H1 (cell line): Measurements from ENCODE around the gene ATXN2L. TPM values are rescaled to one million over a fixed set of nuclear protein-coding genes. Genes with fewer than 3 reads are reported as not detected.

Experiments used
- CTCF ChIA-PET: fragments of 300-600 bp; sonication (Branson Sonifier 250); formaldehyde crosslinking; loops from one replicate; lab custom pipeline; 2021; ENCODE audit not compliant: partially characterized antibody; lab: Charles Lee
- POLR2A ChIA-PET: fragments of 300-600 bp; sonication (Branson Sonifier 250); formaldehyde crosslinking; loops from one replicate; lab custom pipeline; 2021; ENCODE audit warnings: inconsistent platforms; ENCODE audit not compliant: partially characterized antibody; lab: Charles Lee
- DNase-seq, 2 experiments: peaks; one replicate each; pipeline versions ENCODE4 v3.0.0 to v3.0.0-alpha.2; 2010 to 2022; ENCODE audit warnings: low spot score in 2 of 2, low read depth in 1 of 2, mixed read lengths in 1 of 2
- FAIRE-seq: peaks from 2 replicates; lab custom pipeline; 2011; peaks lifted over from hg19 to GRCh38; lab: Jason Lieb, UNC
- H2AFZ ChIP-seq: 2 replicates; pipeline ENCODE4 v1.8.1; 2012; ENCODE audit warnings: low read length, inconsistent platforms
- H2AK5ac ChIP-seq: 2 replicates; pipeline ENCODE4 v1.6.1; 2013; ENCODE audit warnings: low read depth, low read length
- H2BK120ac ChIP-seq: replicated peaks from 2 replicates; pipeline ENCODE3; 2013; ENCODE audit warnings: low read depth, low read length, inconsistent platforms
- H2BK12ac ChIP-seq: 2 replicates; pipeline ENCODE4 v1.6.1; 2013; ENCODE audit warnings: low read depth, low read length
- H2BK15ac ChIP-seq: 2 replicates; pipeline ENCODE4 v1.6.1; 2013; ENCODE audit warnings: low read length
- H2BK20ac ChIP-seq: 2 replicates; pipeline ENCODE4 v1.6.1; 2013; ENCODE audit warnings: low read length
- H2BK5ac ChIP-seq: 2 replicates; pipeline ENCODE4 v1.6.1; 2013; ENCODE audit warnings: low read depth, low read length
- H3K14ac ChIP-seq: 2 replicates; pipeline ENCODE4 v1.6.1; 2013; ENCODE audit warnings: inconsistent platforms; ENCODE audit not compliant: insufficient read length
- H3K18ac ChIP-seq: 2 replicates; pipeline ENCODE4 v1.6.1; 2013; ENCODE audit warnings: low read length; ENCODE audit errors: extremely low read depth
- H3K23ac ChIP-seq: 2 replicates; pipeline ENCODE4 v1.6.1; 2013; ENCODE audit warnings: inconsistent platforms; ENCODE audit not compliant: insufficient read length
- H3K23me2 ChIP-seq: 2 replicates; pipeline ENCODE4 v1.6.1; 2013; ENCODE audit warnings: low read depth, low read length
- H3K27ac ChIP-seq: 2 replicates; pipeline ENCODE4 v1.6.1; 2011; ENCODE audit warnings: low read depth, low read length, inconsistent platforms
- H3K27me3 ChIP-seq, 4 experiments: replicated peaks in 1 of 4; 1 replicate in 1 of 4; 2 replicates in 3 of 4; pipeline versions ENCODE4 v1.6.1 to v1.8.1; 2011 to 2013; ENCODE audit warnings: low read length in 3 of 4, mild to moderate bottlenecking in 3 of 4, inconsistent platforms in 2 of 4, mixed read lengths in 2 of 4, moderate library complexity in 1 of 4; ENCODE audit not compliant: control insufficient read depth in 3 of 4, insufficient read depth in 3 of 4; ENCODE audit errors: extremely low read depth in 1 of 4
- H3K36me3 ChIP-seq, 4 experiments: 2 replicates each; pipeline versions ENCODE4 v1.6.1 to v1.8.1; 2011 to 2013; ENCODE audit warnings: mild to moderate bottlenecking in 4 of 4, low read length in 3 of 4, moderate library complexity in 2 of 4, control low read depth in 1 of 4, inconsistent platforms in 1 of 4; ENCODE audit not compliant: insufficient read depth in 4 of 4, control insufficient read depth in 2 of 4
- H3K4ac ChIP-seq: replicated peaks from 2 replicates; pipeline ENCODE3; 2013; ENCODE audit warnings: low read length, low read depth, mixed read lengths, inconsistent platforms; ENCODE audit not compliant: insufficient read length
- H3K4me1 ChIP-seq, 4 experiments: replicated peaks in 1 of 4; 1 replicate in 1 of 4; 2 replicates in 3 of 4; pipeline versions ENCODE4 v1.6.1 to v1.8.1; 2011 to 2013; ENCODE audit warnings: low read length in 3 of 4, inconsistent platforms in 2 of 4, mixed read lengths in 1 of 4; ENCODE audit not compliant: insufficient read depth in 4 of 4, control insufficient read depth in 3 of 4
- H3K4me2 ChIP-seq, 2 experiments: 2 replicates each; pipeline versions ENCODE4 v1.6.1 to v1.8.1; 2011 to 2013; ENCODE audit warnings: low read depth in 2 of 2, low read length in 2 of 2, control low read depth in 1 of 2, inconsistent platforms in 1 of 2, mild to moderate bottlenecking in 1 of 2; ENCODE audit not compliant: insufficient read depth in 1 of 2
- H3K4me3 ChIP-seq, 4 experiments: fragments of 200-600, 300-600 bp in 1 of 4; sonication (generic), shearing (Covaris generic), sonication (Bioruptor Twin) in 1 of 4; 2 replicates each; pipeline versions ENCODE4 v1.5.1 to v1.8.1; 2011 to 2016; ENCODE audit warnings: low read length in 4 of 4, low read depth in 3 of 4, control low read depth in 2 of 4, inconsistent platforms in 2 of 4, mild to moderate bottlenecking in 2 of 4, mixed read lengths in 1 of 4, moderate library complexity in 1 of 4; ENCODE audit not compliant: insufficient read depth in 2 of 4; ENCODE audit errors: extremely low read depth in 1 of 4
- H3K56ac ChIP-seq: replicated peaks from 2 replicates; pipeline ENCODE3; 2013; ENCODE audit warnings: low read depth, mild to moderate bottlenecking, mixed read lengths, low read length, inconsistent platforms; ENCODE audit not compliant: insufficient read length
- H3K79me1 ChIP-seq: 2 replicates; pipeline ENCODE4 v1.6.1; 2013; ENCODE audit warnings: low read depth, low read length, control low read depth
- H3K79me2 ChIP-seq, 2 experiments: 2 replicates each; pipeline versions ENCODE4 v1.6.1 to v1.8.1; 2012 to 2013; ENCODE audit warnings: low read length in 2 of 2, mild to moderate bottlenecking in 2 of 2, inconsistent platforms in 1 of 2; ENCODE audit not compliant: insufficient read depth in 2 of 2, control insufficient read depth in 1 of 2
- H3K9ac ChIP-seq, 4 experiments: replicated peaks in 1 of 4; 1 replicate in 1 of 4; 2 replicates in 3 of 4; pipeline versions ENCODE4 v1.6.1 to v1.8.1; 2011 to 2013; ENCODE audit warnings: low read depth in 3 of 4, low read length in 3 of 4, control low read depth in 2 of 4, mild to moderate bottlenecking in 2 of 4, moderate library complexity in 2 of 4, inconsistent platforms in 1 of 4; ENCODE audit errors: extremely low read depth in 1 of 4
- H3K9me3 ChIP-seq, 2 experiments: 2 replicates each; pipeline versions ENCODE4 v1.6.1 to v1.8.1; 2012 to 2013; ENCODE audit warnings: mild to moderate bottlenecking in 2 of 2, moderate library complexity in 2 of 2, control low read depth in 1 of 2, inconsistent platforms in 1 of 2, low read depth in 1 of 2, low read length in 1 of 2, mixed read lengths in 1 of 2; ENCODE audit not compliant: insufficient read depth in 2 of 2
- H4K20me1 ChIP-seq, 2 experiments: replicated peaks in 1 of 2; 2 replicates each; pipeline versions ENCODE3 to v1.8.1; 2011 to 2013; ENCODE audit warnings: inconsistent platforms in 2 of 2, low read length in 2 of 2, mild to moderate bottlenecking in 1 of 2; ENCODE audit not compliant: insufficient read depth in 2 of 2, control insufficient read depth in 1 of 2
- H4K5ac ChIP-seq: 2 replicates; pipeline ENCODE4 v1.6.1; 2013; ENCODE audit warnings: low read length, low read depth, mixed read lengths, inconsistent platforms; ENCODE audit not compliant: insufficient read length
- H4K8ac ChIP-seq: 2 replicates; pipeline ENCODE4 v1.8.0; 2013; ENCODE audit warnings: mild to moderate bottlenecking, moderate library complexity, low read length, inconsistent platforms; ENCODE audit not compliant: insufficient read depth; ENCODE audit errors: extremely low read depth
- H4K91ac ChIP-seq: replicated peaks from 2 replicates; pipeline ENCODE3; 2013; ENCODE audit warnings: low read length, mixed read lengths, inconsistent platforms; ENCODE audit not compliant: insufficient read length
- BCL11A ChIP-seq, 2 experiments: IDR thresholded peaks; one replicate each; pipeline ENCODE4 v1.6.1; 2011; ENCODE audit warnings: low read depth in 2 of 2, low read length in 2 of 2, mild to moderate bottlenecking in 2 of 2
- BRCA1 ChIP-seq: IDR thresholded peaks from 2 replicates; pipeline ENCODE4 v1.6.1; 2012; ENCODE audit warnings: low read depth, low read length, improper control_type of control experiment
- CBX5 ChIP-seq: fragments of 300-800, 300-1000 bp; sonication (generic); IDR thresholded peaks from 2 replicates; pipeline ENCODE4 v1.7.1; 2016; ENCODE audit warnings: antibody characterized with exemption, low read length, low read depth
- CHD2 ChIP-seq: IDR thresholded peaks from 2 replicates; pipeline ENCODE4 v1.6.1; 2012; ENCODE audit warnings: low read length, improper control_type of control experiment
- HDAC6 ChIP-seq: IDR thresholded peaks from one replicate; pipeline ENCODE4 v1.7.1; 2012; ENCODE audit warnings: low read depth, mild to moderate bottlenecking, inconsistent platforms, low read length, moderate library complexity
- JUN ChIP-seq: IDR thresholded peaks from 2 replicates; pipeline ENCODE4 v1.6.1; 2011; ENCODE audit warnings: low read depth, mild to moderate bottlenecking, improper control_type of control experiment, low read length
- NRF1 ChIP-seq: IDR thresholded peaks from 2 replicates; pipeline ENCODE4 v1.6.1; 2011; ENCODE audit warnings: mild to moderate bottlenecking, low read depth, low read length, improper control_type of control experiment
- SP1 ChIP-seq: IDR thresholded peaks from 2 replicates; pipeline ENCODE4 v1.6.1; 2011; ENCODE audit warnings: low read depth, low read length
- TAF7 ChIP-seq: optimal IDR thresholded peaks from 2 replicates; pipeline ENCODE3; 2011; ENCODE audit warnings: low read depth, mild to moderate bottlenecking, inconsistent platforms, low read length, moderate library complexity, borderline replicate concordance
- WGBS, 2 experiments: shearing (Covaris generic) in 1 of 2; methylation state at CpG; one replicate each; pipeline versions ENCODE4 v1.1.6 to v1.1.7; 2013 to 2015; ENCODE audit warnings: low lambda C conversion rate in 2 of 2, mixed read lengths in 2 of 2, inconsistent platforms in 1 of 2, low coverage in 1 of 2, missing lambda C conversion rate in 1 of 2; ENCODE audit not compliant: insufficient replicate concordance in 2 of 2, insufficient coverage in 1 of 2, insufficient read length in 1 of 2; ENCODE audit errors: extremely low coverage in 1 of 2, missing lambda C conversion rate in 1 of 2; 5-methylcytosine and 5-hydroxymethylcytosine counted together
- polyA plus RNA-seq, 7 experiments: library from polyadenylated mRNA; depleted of rRNA in 3 of 7; stranded (reverse) in 5 of 7; unstranded in 2 of 7; fragments of >200 nt in 5 of 7; fragments of 200-250 nt in 2 of 7; gene quantifications; 1 replicate in 5 of 7; 2 replicates in 1 of 7; 4 replicates in 1 of 7; pipeline versions ENCODE4 v1.2.1 to v1.2.3, GENCODE V29; 2011 to 2013; ENCODE audit warnings: missing spikeins in 2 of 7, mixed read lengths in 2 of 7
- total RNA-seq: library from RNA; stranded (reverse); fragmentation: NEBNext Ultra II Directional; extraction: Animal tissue kit (Norgen Biotek cat#: 25700); gene quantifications from 2 replicates; pipeline ENCODE4 v1.2.1, GENCODE V29; 2021
- TF ChIP-seq, protein P1 (sequence below): IDR thresholded peaks from 2 replicates; pipeline ENCODE4 v1.6.1; 2011; ENCODE audit warnings: low read depth, mild to moderate bottlenecking, low read length; ENCODE audit not compliant: insufficient read depth

Gene ATXN2L
- total and polyA plus RNA-seq, 2 of the 8 experiments (the other 6 are each of a cell fraction or from before 2014, with no cell fraction given), result 79.1 to 227 TPM

DNA sequence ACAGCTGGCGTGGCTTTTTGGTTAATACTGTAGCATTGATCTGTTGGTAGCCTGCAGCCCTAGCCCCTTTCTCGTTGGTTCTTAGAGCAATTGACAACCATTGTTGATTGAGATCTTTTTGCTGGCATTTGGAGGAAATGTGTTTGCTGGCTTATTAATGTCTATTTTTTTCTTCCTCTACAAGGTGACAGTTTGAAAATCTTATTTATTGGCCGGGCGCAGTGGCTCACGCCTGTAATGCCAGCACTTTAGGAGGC lies 1.8 kb downstream of the ATXN2L start:
- Histone ChIP-seq H4K8ac (peak overlapping the region; percentile 69; the same call in 1 of the 2 replicates), H3K18ac (peak overlapping the region; percentile 65; the same call in 1 of the 2 replicates), H3K27ac (peak overlapping the region; percentile 96), H3K36me3 (peaks cover 25 to 43% (median 39%) of the 10 kb centered on the region in 4 experiments), H2BK5ac (peak overlapping the region; percentile 96), H2AK5ac (no peak overlapping the region), H4K91ac (peak overlapping the region; percentile 98), H3K4me2 (peak overlapping the region; percentile 68 to 81), H4K20me1 (peaks cover 0 to 8% of the 10 kb centered on the region in 2 experiments), H3K4ac (peak overlapping the region; percentile 99), H3K27me3 (no peaks in the 10 kb centered on the region), H2BK120ac (peak overlapping the region; percentile 12), H3K4me1 (peaks cover 0 to 3% (median under 1%) of the 10 kb centered on the region in 4 experiments; a peak in 3 of 7 replicates), H3K14ac (peak overlapping the region; percentile 89), H2BK15ac (peak overlapping the region; percentile 81; the same call in 1 of the 2 replicates), H3K9me3 (no peaks in the 10 kb centered on the region), H4K5ac (peak overlapping the region; percentile 90), H3K79me2 (peaks cover 10 to 49% of the 10 kb centered on the region in 2 experiments), H3K9ac (peak overlapping the region; percentile 71 to 94 (median 92)), H3K23ac (no peak overlapping the region), H2BK12ac (no peak overlapping the region; the same call in 1 of the 2 replicates), H2BK20ac (0 out of 2 replicates have a peak overlapping the region, but pooled peaks have one; percentile 48), H3K23me2 (peaks cover 12% of the 10 kb centered on the region), H3K79me1 (no peaks in the 10 kb centered on the region; the same call in 1 of the 2 replicates), H2AFZ (no peak overlapping the region), H3K56ac (peak overlapping the region; percentile 90), H3K4me3 (peak overlapping the region; percentile 88 to 97 (median 92))
- POLR2A ChIA-PET, result interaction anchor here (0.8 to 23.3 kb wide), 4 partner anchors 16 to 55 kb away, joined by 3 to 756 read pairs (median 30); partner anchors contain the start of genes ATP2A1, SH2B1 and TUFM
- DNase-seq (no peak), FAIRE-seq (no peak)
- TF ChIP-seq CHD2 (no peak), TAF7 (no peak), HDAC6 (no peak), CBX5 (no peak), NRF1 (no peak), JUN (no peak), SP1 (no peak), BRCA1 (no peak), BCL11A (IDR thresholded peaks at IDR 0.05; ENCODE audit: low read depth in 2 of 2, low read length in 2 of 2) (no peak)
- TF ChIP-seq, protein P1, sequence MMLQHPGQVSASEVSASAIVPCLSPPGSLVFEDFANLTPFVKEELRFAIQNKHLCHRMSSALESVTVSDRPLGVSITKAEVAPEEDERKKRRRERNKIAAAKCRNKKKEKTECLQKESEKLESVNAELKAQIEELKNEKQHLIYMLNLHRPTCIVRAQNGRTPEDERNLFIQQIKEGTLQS, result no peak
- CTCF ChIA-PET, result interaction anchor here (0.6 kb wide), 1 partner anchor 21 kb away, joined by 3 read pairs; no protein-coding TSS in a partner anchor
- 48% methylated on average over 5 of the region's 5 CpGs; no CpG with 5 or more reads in 1 of the 2 experiments for WGBS, 2 experiments
